Activated naive CD8-positive, alpha-beta T cell treated with anti-CD3 and anti-CD28 coated beads, Interleukin-2, amount 50 U/mL, for 24 hours (primary cell): ENCODE measurements around the gene TOR1B.
"Not testable (repeated sequence)": the region's sequence is repeated elsewhere in the genome, so short reads cannot be mapped to it uniquely, and the experiment has no call there.

Experiments
- ATAC-seq: fragments of 150-1000 bp; cut with Tn5 transposase; one replicate; pipeline ENCODE4 v1.10.0; 2021
- DNase-seq: peaks from one replicate; pipeline ENCODE4 v3.0.0; 2021
- H3K27ac Mint-ChIP-seq: one replicate; pipeline ENCODE4 v1.8.0; 2021; ENCODE audit warnings: mild to moderate bottlenecking, mixed read lengths
- H3K27me3 Mint-ChIP-seq: one replicate; pipeline ENCODE4 v1.8.0; 2021; ENCODE audit warnings: mixed read lengths
- H3K36me3 Mint-ChIP-seq: one replicate; pipeline ENCODE4 v1.8.0; 2021; ENCODE audit warnings: low read depth, mixed read lengths
- H3K4me1 Mint-ChIP-seq: one replicate; pipeline ENCODE4 v1.8.0; 2021; ENCODE audit warnings: mixed read lengths
- H3K4me3 Mint-ChIP-seq: one replicate; pipeline ENCODE4 v1.8.0; 2021; ENCODE audit warnings: mild to moderate bottlenecking, moderate library complexity, mixed read lengths
- H3K9me3 Mint-ChIP-seq: one replicate; pipeline ENCODE4 v1.8.0; 2021; ENCODE audit warnings: mixed read lengths

Gene TOR1B

GRCh38 chr9:129783516-129784361 is 19.2 kb upstream of the TOR1B start:
- ATAC-seq, result peak; percentile 84
- Mint-ChIP-seq H3K4me1 (peaks cover 11% of the 10 kb centered on the region), H3K27me3 (peaks cover 7% of the 10 kb centered on the region)

GRCh38 chr9:129784970-129785369 is 18.0 kb upstream of the TOR1B start:
- not testable (repeated sequence) for H3K27ac Mint-ChIP-seq, H3K27me3 Mint-ChIP-seq, H3K9me3 Mint-ChIP-seq, DNase-seq, H3K4me3 Mint-ChIP-seq, H3K36me3 Mint-ChIP-seq, ATAC-seq
- peaks cover 11% of the 10 kb centered on the region for H3K4me1 Mint-ChIP-seq

More at GRCh38 chr9:129783516-129784361, 19.2 kb upstream of the TOR1B start:
- Mint-ChIP-seq H3K4me3 (no peak overlapping the region), H3K27ac (peak overlapping the region; percentile 4), H3K9me3 (no peaks in the 10 kb centered on the region), H3K36me3 (no peaks in the 10 kb centered on the region)
- peak; percentile 76 for DNase-seq

GRCh38 chr9:129785866-129786265 is 17.1 kb upstream of the TOR1B start:
- no peak overlapping the region for H3K4me3 Mint-ChIP-seq
- H3K27ac Mint-ChIP-seq, result no peak overlapping the region
- peaks cover 12% of the 10 kb centered on the region for H3K4me1 Mint-ChIP-seq
- H3K36me3 Mint-ChIP-seq, result no peaks in the 10 kb centered on the region
- H3K27me3 Mint-ChIP-seq, result peaks cover 14% of the 10 kb centered on the region
- no peaks in the 10 kb centered on the region for H3K9me3 Mint-ChIP-seq
- ATAC-seq (no peak), DNase-seq (no peak)

- Mint-ChIP-seq H3K36me3 (no peaks in the 10 kb centered on the region), H3K4me3 (no peak overlapping the region), H3K27me3 (peaks cover 14% of the 10 kb centered on the region), H3K9me3 (no peaks in the 10 kb centered on the region), H3K27ac (no peak overlapping the region), H3K4me1 (peaks cover 8% of the 10 kb centered on the region)
- DNase-seq, result no peak
- ATAC-seq, result no peak
Observed at GRCh38 chr9:129786481-129786880, 16.5 kb upstream of the TOR1B start.

GRCh38 chr9:129794549-129794948 is 8.4 kb upstream of the TOR1B start:
- no peak for ATAC-seq
- Mint-ChIP-seq H3K9me3 (no peaks in the 10 kb centered on the region), H3K4me3 (no peak overlapping the region), H3K27me3 (peaks cover 4% of the 10 kb centered on the region), H3K27ac (no peak overlapping the region), H3K36me3 (no peaks in the 10 kb centered on the region), H3K4me1 (peaks cover 5% of the 10 kb centered on the region)
- no peak for DNase-seq

- not testable (repeated sequence) for H3K4me3 Mint-ChIP-seq, ATAC-seq, H3K4me1 Mint-ChIP-seq, H3K36me3 Mint-ChIP-seq, H3K27ac Mint-ChIP-seq, H3K9me3 Mint-ChIP-seq, DNase-seq, H3K27me3 Mint-ChIP-seq
Observed at GRCh38 chr9:129796029-129796428, 7.0 kb upstream of the TOR1B start.

- DNase-seq, result no peak
- H3K4me3 Mint-ChIP-seq, result no peak overlapping the region
- ATAC-seq, result no peak
- H3K9me3 Mint-ChIP-seq, result no peaks in the 10 kb centered on the region
- peaks cover 4% of the 10 kb centered on the region for H3K4me1 Mint-ChIP-seq
- H3K27me3 Mint-ChIP-seq, result no peaks in the 10 kb centered on the region
- H3K27ac Mint-ChIP-seq, result no peak overlapping the region
- H3K36me3 Mint-ChIP-seq, result no peaks in the 10 kb centered on the region
Observed at GRCh38 chr9:129798973-129799372, 4.0 kb upstream of the TOR1B start.

GRCh38 chr9:129801504-129801903 is 1.5 kb upstream of the TOR1B start:
- H3K9me3 Mint-ChIP-seq, result no peaks in the 10 kb centered on the region
- H3K27ac Mint-ChIP-seq, result no peak overlapping the region
- H3K36me3 Mint-ChIP-seq, result peaks cover 13% of the 10 kb centered on the region
- ATAC-seq (no peak), DNase-seq (no peak)
- H3K4me1 Mint-ChIP-seq, result peaks cover 22% of the 10 kb centered on the region
- H3K4me3 Mint-ChIP-seq, result no peak overlapping the region
- no peaks in the 10 kb centered on the region for H3K27me3 Mint-ChIP-seq

- Mint-ChIP-seq H3K36me3 (peaks cover 22% of the 10 kb centered on the region), H3K27me3 (no peaks in the 10 kb centered on the region), H3K4me1 (peaks cover 24% of the 10 kb centered on the region), H3K27ac (peak overlapping the region; percentile 73), H3K9me3 (no peaks in the 10 kb centered on the region), H3K4me3 (peak overlapping the region; percentile 86)
- ATAC-seq (peak; percentile 8), DNase-seq (peak; percentile 15)
Observed at GRCh38 chr9:129803676-129804060, 684 bp downstream of the TOR1B start.

- Mint-ChIP-seq H3K4me1 (peaks cover 24% of the 10 kb centered on the region), H3K27me3 (no peaks in the 10 kb centered on the region), H3K9me3 (no peaks in the 10 kb centered on the region), H3K36me3 (peaks cover 40% of the 10 kb centered on the region), H3K4me3 (no peak overlapping the region), H3K27ac (peak overlapping the region; percentile 68)
- no peak for DNase-seq
- no peak for ATAC-seq
Observed at GRCh38 chr9:129806061-129806460, 3.1 kb downstream of the TOR1B start.

- Mint-ChIP-seq H3K36me3 (peaks cover 39% of the 10 kb centered on the region), H3K4me3 (no peak overlapping the region), H3K9me3 (no peaks in the 10 kb centered on the region), H3K27ac (peak overlapping the region; percentile 34), H3K27me3 (no peaks in the 10 kb centered on the region), H3K4me1 (peaks cover 20% of the 10 kb centered on the region)
- DNase-seq, result no peak
- no peak for ATAC-seq
Observed at GRCh38 chr9:129809346-129809745, 6.4 kb downstream of the TOR1B start.

GRCh38 chr9:129810116-129810515 is 7.1 kb downstream of the TOR1B start:
- H3K9me3 Mint-ChIP-seq, result no peaks in the 10 kb centered on the region
- DNase-seq (no peak), ATAC-seq (no peak)
- no peak overlapping the region for H3K4me3 Mint-ChIP-seq
- peaks cover 38% of the 10 kb centered on the region for H3K36me3 Mint-ChIP-seq
- H3K4me1 Mint-ChIP-seq, result peaks cover 18% of the 10 kb centered on the region
- H3K27ac Mint-ChIP-seq, result no peak overlapping the region
- H3K27me3 Mint-ChIP-seq, result no peaks in the 10 kb centered on the region

- peaks cover 41% of the 10 kb centered on the region for H3K36me3 Mint-ChIP-seq
- no peaks in the 10 kb centered on the region for H3K9me3 Mint-ChIP-seq
- H3K27me3 Mint-ChIP-seq, result no peaks in the 10 kb centered on the region
- no peak overlapping the region for H3K4me3 Mint-ChIP-seq
- H3K4me1 Mint-ChIP-seq, result peaks cover 13% of the 10 kb centered on the region
- ATAC-seq (no peak), DNase-seq (no peak)
- H3K27ac Mint-ChIP-seq, result no peak overlapping the region
Observed at GRCh38 chr9:129810788-129811187, 7.8 kb downstream of the TOR1B start.

- Mint-ChIP-seq H3K4me1 (peaks cover 5% of the 10 kb centered on the region), H3K9me3 (no peaks in the 10 kb centered on the region), H3K36me3 (peaks cover 42% of the 10 kb centered on the region), H3K27me3 (no peaks in the 10 kb centered on the region), H3K27ac (no peak overlapping the region), H3K4me3 (no peak overlapping the region)
- ATAC-seq, result peak; percentile 27
- no peak for DNase-seq
Observed at GRCh38 chr9:129811967-129812363, 9.0 kb downstream of the TOR1B start.

- no peak overlapping the region for H3K4me3 Mint-ChIP-seq
- H3K4me1 Mint-ChIP-seq, result peaks cover 4% of the 10 kb centered on the region
- no peak for DNase-seq
- no peaks in the 10 kb centered on the region for H3K9me3 Mint-ChIP-seq
- ATAC-seq, result no peak
- H3K27ac Mint-ChIP-seq, result no peak overlapping the region
- peaks cover 42% of the 10 kb centered on the region for H3K36me3 Mint-ChIP-seq
- no peaks in the 10 kb centered on the region for H3K27me3 Mint-ChIP-seq
Observed at GRCh38 chr9:129812385-129812784, 9.4 kb downstream of the TOR1B start.
